Uterus (tissue), 2 donors: ENCODE results near the gene ERMAP.

Source experiments
- POLR2A ChIP-seq, 2 donors: fragments of 450-650 bp; IDR thresholded peaks; one replicate each; pipeline ENCODE4 v1.6.1; 2016; ENCODE audit warnings: antibody characterized with exemption in 2 of 2, mild to moderate bottlenecking in 1 of 2, moderate library complexity in 1 of 2
- TF ChIP-seq, protein P1 (sequence below), 4 experiments: fragments of 200-600 bp in 2 of 4; fragments of 450-650 bp in 2 of 4; sonication (generic) in 2 of 4; IDR thresholded peaks; one replicate each; pipeline ENCODE4 v1.5.1; 2016 to 2019; ENCODE audit warnings: antibody characterized with exemption in 4 of 4, mild to moderate bottlenecking in 2 of 4, moderate library complexity in 1 of 4

GRCh38 chr1:42838482-42839190 is 21.7 kb downstream of the ERMAP start:
- TF ChIP-seq, protein P1, sequence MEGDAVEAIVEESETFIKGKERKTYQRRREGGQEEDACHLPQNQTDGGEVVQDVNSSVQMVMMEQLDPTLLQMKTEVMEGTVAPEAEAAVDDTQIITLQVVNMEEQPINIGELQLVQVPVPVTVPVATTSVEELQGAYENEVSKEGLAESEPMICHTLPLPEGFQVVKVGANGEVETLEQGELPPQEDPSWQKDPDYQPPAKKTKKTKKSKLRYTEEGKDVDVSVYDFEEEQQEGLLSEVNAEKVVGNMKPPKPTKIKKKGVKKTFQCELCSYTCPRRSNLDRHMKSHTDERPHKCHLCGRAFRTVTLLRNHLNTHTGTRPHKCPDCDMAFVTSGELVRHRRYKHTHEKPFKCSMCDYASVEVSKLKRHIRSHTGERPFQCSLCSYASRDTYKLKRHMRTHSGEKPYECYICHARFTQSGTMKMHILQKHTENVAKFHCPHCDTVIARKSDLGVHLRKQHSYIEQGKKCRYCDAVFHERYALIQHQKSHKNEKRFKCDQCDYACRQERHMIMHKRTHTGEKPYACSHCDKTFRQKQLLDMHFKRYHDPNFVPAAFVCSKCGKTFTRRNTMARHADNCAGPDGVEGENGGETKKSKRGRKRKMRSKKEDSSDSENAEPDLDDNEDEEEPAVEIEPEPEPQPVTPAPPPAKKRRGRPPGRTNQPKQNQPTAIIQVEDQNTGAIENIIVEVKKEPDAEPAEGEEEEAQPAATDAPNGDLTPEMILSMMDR (IDR thresholded peaks at IDR 0.05): no peak
- no peak for TF ChIP-seq POLR2A (IDR thresholded peaks at IDR 0.05)
